Fibroblast of lung (primary cell): Measurements from ENCODE around the gene RAPGEF2. TPM values are rescaled to one million over a fixed set of nuclear protein-coding genes. Genes with fewer than 3 reads are reported as not detected.

Experiments used
- DNase-seq, 2 donors: peaks; one replicate each; pipeline versions ENCODE4 v3.0.0 to v3.0.0-alpha.2; 2010; ENCODE audit warnings: low read depth in 2 of 2
- H2AFZ ChIP-seq: 2 replicates; pipeline ENCODE4 v1.5.1; 2012; ENCODE audit warnings: low read length, control low read depth, inconsistent platforms
- H3K27ac ChIP-seq: 2 replicates; pipeline ENCODE4 v1.5.1; 2011; ENCODE audit warnings: low read length, control low read depth; ENCODE audit not compliant: insufficient read depth
- H3K27me3 ChIP-seq: 2 replicates; pipeline ENCODE4 v1.5.1; 2011; ENCODE audit warnings: mild to moderate bottlenecking, low read length; ENCODE audit not compliant: control insufficient read depth, insufficient read depth
- H3K36me3 ChIP-seq: 2 replicates; pipeline ENCODE4 v1.5.1; 2011; ENCODE audit warnings: low read length; ENCODE audit not compliant: control insufficient read depth, insufficient read depth
- H3K4me1 ChIP-seq: 2 replicates; pipeline ENCODE4 v1.5.1; 2011; ENCODE audit warnings: low read length; ENCODE audit not compliant: control insufficient read depth, insufficient read depth; ENCODE audit errors: extremely low read depth
- H3K4me2 ChIP-seq: 2 replicates; pipeline ENCODE4 v1.5.1; 2011; ENCODE audit warnings: low read length, control low read depth; ENCODE audit not compliant: insufficient read depth; ENCODE audit errors: extremely low read depth
- H3K4me3 ChIP-seq, 4 experiments: fragments of 200-600 bp in 1 of 4; sonication (generic) in 1 of 4; replicated peaks in 1 of 4; 2 replicates each; pipeline ENCODE4 v1.5.1; 2011 to 2016; ENCODE audit warnings: low read length in 4 of 4, low read depth in 3 of 4, mild to moderate bottlenecking in 3 of 4, control low read depth in 2 of 4, inconsistent platforms in 1 of 4, mixed read lengths in 1 of 4; ENCODE audit not compliant: insufficient read depth in 1 of 4; ENCODE audit errors: control extremely low read depth in 1 of 4
- H3K79me2 ChIP-seq: 2 replicates; pipeline ENCODE4 v1.5.1; 2012; ENCODE audit warnings: mild to moderate bottlenecking, low read length, inconsistent platforms; ENCODE audit not compliant: control insufficient read depth, insufficient read depth
- H3K9ac ChIP-seq: 2 replicates; pipeline ENCODE4 v1.5.1; 2011; ENCODE audit warnings: mild to moderate bottlenecking, low read length, control low read depth; ENCODE audit not compliant: insufficient read depth
- H3K9me3 ChIP-seq: 2 replicates; pipeline ENCODE4 v1.5.1; 2012; ENCODE audit warnings: low read depth, low read length; ENCODE audit not compliant: control insufficient read depth, insufficient read depth
- H4K20me1 ChIP-seq: 2 replicates; pipeline ENCODE4 v1.5.1; 2011; ENCODE audit warnings: low read length; ENCODE audit not compliant: control insufficient read depth, insufficient read depth; ENCODE audit errors: extremely low read depth
- EZH2 ChIP-seq: IDR thresholded peaks from 2 replicates; pipeline ENCODE4 v1.5.1; 2012; ENCODE audit warnings: low read length, control low read depth, mild to moderate bottlenecking; ENCODE audit errors: missing control alignments
- polyA plus RNA-seq, 2 donors: library from polyadenylated mRNA; depleted of rRNA in 1 of 2; stranded (reverse) in 1 of 2; unstranded in 1 of 2; fragments of >200 nt; gene quantifications; 2 replicates each; pipeline ENCODE4 v1.2.1, GENCODE V29; 2011 to 2012; ENCODE audit warnings: missing spikeins in 1 of 2
- total RNA-seq: library from RNA; depleted of rRNA; stranded (reverse); fragments of >200 nt; gene quantifications from 2 replicates; pipeline ENCODE4 v1.2.1, GENCODE V29; 2014
- TF ChIP-seq, protein P1 (sequence below), 2 donors: IDR thresholded peaks in 1 of 2; conservative IDR thresholded peaks in 1 of 2; 1 replicate in 1 of 2; 2 replicates in 1 of 2; pipeline ENCODE4 v1.5.1; 2011 to 2012; ENCODE audit warnings: low read length in 2 of 2, control low read depth in 1 of 2, inconsistent platforms in 1 of 2, low read depth in 1 of 2, mild to moderate bottlenecking in 1 of 2

The RAPGEF2 gene
- total and polyA plus RNA-seq, 2 donors (not counting 1 experiment from before 2014, with no cell fraction given): 45.5 to 58.5 TPM

DNA sequence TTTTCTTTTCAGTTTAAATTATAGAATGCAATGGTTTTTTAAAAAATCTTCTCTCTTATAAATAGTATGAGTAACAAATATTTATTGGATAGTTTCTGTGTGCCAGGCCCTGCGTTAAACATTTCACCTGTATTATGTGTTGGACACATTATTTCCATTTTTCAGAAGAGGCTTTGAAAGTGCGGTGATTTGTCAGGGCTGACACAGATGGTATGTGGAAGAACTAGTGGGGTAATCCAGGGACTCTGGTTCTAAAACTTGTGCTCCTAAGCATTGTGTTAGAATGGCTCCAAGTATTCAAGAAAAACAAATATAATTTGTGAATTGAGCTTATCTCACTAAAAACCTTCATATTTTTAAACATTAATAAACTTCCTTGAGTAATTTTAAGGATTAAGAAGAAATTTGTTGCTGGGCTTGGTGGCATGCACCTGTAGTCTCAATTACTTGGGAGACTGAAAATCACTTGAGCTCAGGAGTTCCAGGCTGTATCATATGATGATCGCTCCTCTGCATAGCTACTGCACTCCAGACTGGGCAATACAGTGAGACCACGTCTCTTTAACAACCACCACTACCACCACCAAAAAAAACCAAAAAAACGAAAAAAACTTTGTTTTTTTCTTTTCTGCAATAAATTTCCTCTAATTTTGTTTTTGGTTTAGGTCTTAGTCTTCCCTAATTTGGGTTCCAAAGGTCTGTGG, 40.0 kb downstream of the RAPGEF2 start:
- Histone ChIP-seq H3K4me1 (peaks cover 7% of the 10 kb centered on the region), H3K9ac (no peak overlapping the region), H3K4me2 (no peak overlapping the region), H3K27ac (no peak overlapping the region), H3K27me3 (no peaks in the 10 kb centered on the region), H4K20me1 (no peaks in the 10 kb centered on the region), H3K79me2 (peaks cover 7% of the 10 kb centered on the region), H3K9me3 (no peaks in the 10 kb centered on the region), H3K36me3 (no peaks in the 10 kb centered on the region), H2AFZ (no peak overlapping the region), H3K4me3 (no peak overlapping the region)
- no peak for DNase-seq
- TF ChIP-seq EZH2: no peak
- TF ChIP-seq, protein P1, sequence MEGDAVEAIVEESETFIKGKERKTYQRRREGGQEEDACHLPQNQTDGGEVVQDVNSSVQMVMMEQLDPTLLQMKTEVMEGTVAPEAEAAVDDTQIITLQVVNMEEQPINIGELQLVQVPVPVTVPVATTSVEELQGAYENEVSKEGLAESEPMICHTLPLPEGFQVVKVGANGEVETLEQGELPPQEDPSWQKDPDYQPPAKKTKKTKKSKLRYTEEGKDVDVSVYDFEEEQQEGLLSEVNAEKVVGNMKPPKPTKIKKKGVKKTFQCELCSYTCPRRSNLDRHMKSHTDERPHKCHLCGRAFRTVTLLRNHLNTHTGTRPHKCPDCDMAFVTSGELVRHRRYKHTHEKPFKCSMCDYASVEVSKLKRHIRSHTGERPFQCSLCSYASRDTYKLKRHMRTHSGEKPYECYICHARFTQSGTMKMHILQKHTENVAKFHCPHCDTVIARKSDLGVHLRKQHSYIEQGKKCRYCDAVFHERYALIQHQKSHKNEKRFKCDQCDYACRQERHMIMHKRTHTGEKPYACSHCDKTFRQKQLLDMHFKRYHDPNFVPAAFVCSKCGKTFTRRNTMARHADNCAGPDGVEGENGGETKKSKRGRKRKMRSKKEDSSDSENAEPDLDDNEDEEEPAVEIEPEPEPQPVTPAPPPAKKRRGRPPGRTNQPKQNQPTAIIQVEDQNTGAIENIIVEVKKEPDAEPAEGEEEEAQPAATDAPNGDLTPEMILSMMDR (conservative IDR thresholded peaks at IDR 0.05 in 1 of 2, IDR thresholded peaks at IDR 0.05 in 1 of 2; ENCODE audit: low read depth in 1 of 2, low read length in 2 of 2): no peak

DNA sequence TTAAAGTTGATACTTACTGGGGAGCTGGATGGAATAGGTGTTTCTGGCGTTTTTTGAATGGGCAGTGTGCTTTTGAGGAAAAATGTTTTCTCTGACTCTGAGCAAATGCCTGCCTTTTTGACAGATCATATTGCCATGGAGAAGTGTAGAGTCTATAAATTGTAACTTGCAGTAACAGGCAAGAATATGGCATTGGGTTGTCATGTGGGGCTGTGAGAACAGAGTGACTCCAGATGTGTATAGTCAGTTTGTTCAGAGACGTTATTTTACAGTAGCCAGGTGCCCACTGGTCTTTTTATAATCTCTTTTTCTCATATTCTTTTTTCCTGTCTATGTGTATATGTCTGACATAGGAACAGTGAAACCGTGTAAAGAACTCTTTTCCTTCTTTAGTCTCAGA, 40.8 kb downstream of the RAPGEF2 start:
- no peaks in the 10 kb centered on the region for H4K20me1 ChIP-seq
- H2AFZ ChIP-seq: no peak overlapping the region
- H3K27ac ChIP-seq: no peak overlapping the region
- peaks cover 7% of the 10 kb centered on the region for H3K79me2 ChIP-seq
- H3K4me1 ChIP-seq: peaks cover 7% of the 10 kb centered on the region
- H3K27me3 ChIP-seq: no peaks in the 10 kb centered on the region
- H3K36me3 ChIP-seq: no peaks in the 10 kb centered on the region
- H3K4me2 ChIP-seq: no peak overlapping the region
- no peak for TF ChIP-seq EZH2
- TF ChIP-seq, protein P1 (conservative IDR thresholded peaks at IDR 0.05 in 1 of 2, IDR thresholded peaks at IDR 0.05 in 1 of 2; ENCODE audit: low read depth in 1 of 2, low read length in 2 of 2): no peak
- no peaks in the 10 kb centered on the region for H3K9me3 ChIP-seq
- H3K4me3 ChIP-seq: no peak overlapping the region
- no peak overlapping the region for H3K9ac ChIP-seq
- DNase-seq: no peak

DNA sequence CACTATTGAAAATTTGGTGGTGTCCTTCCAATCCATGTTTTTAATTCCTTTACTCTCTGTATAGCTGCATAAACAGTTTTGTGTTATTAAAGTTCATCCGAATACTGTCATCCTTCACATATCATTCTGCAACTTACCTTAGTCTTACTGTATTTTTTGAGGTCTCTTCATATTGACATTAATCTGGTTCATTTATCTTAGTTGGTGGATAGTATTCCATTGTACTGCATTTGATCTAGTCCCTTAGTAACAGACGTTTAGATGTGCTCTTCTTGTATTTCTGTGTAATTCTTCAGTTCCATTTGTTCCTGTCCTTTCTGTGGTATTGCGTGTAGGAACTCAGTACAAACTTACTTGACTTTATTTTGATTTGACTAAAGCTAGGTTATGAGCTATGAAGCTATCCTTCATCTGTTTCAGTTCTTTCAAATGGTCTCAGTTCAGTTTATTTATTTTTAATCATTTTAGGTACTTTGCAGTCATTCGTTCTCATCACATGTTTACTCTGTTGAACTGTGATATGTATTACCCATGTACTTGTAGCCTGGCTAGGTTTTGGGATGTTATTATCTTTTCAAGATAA, 41.3 kb downstream of the RAPGEF2 start:
- H3K27me3 ChIP-seq: no peaks in the 10 kb centered on the region
- H4K20me1 ChIP-seq: no peaks in the 10 kb centered on the region
- TF ChIP-seq EZH2: no peak
- TF ChIP-seq, protein P1 (conservative IDR thresholded peaks at IDR 0.05 in 1 of 2, IDR thresholded peaks at IDR 0.05 in 1 of 2; ENCODE audit: low read depth in 1 of 2, low read length in 2 of 2): no peak
- H3K4me2 ChIP-seq: no peak overlapping the region
- no peak for DNase-seq
- no peak overlapping the region for H2AFZ ChIP-seq
- H3K27ac ChIP-seq: no peak overlapping the region
- no peak overlapping the region for H3K4me3 ChIP-seq
- no peaks in the 10 kb centered on the region for H3K36me3 ChIP-seq
- H3K4me1 ChIP-seq: peaks cover 7% of the 10 kb centered on the region
- H3K79me2 ChIP-seq: peaks cover 5% of the 10 kb centered on the region
- H3K9ac ChIP-seq: no peak overlapping the region
- no peaks in the 10 kb centered on the region for H3K9me3 ChIP-seq
